Neutrophil (primary cell): Measurements from ENCODE around the gene ILDR1.

Experiments
- H3K27ac ChIP-seq: fragments of 200-600 bp; sonication (generic); 2 replicates; pipeline ENCODE4 v1.5.1; 2016; ENCODE audit warnings: mild to moderate bottlenecking, moderate library complexity
- H3K27me3 ChIP-seq: fragments of 200-600 bp; sonication (generic); 2 replicates; pipeline ENCODE4 v1.6.0; 2016; ENCODE audit warnings: mild to moderate bottlenecking
- H3K36me3 ChIP-seq: fragments of 200-600 bp; sonication (generic); 2 replicates; pipeline ENCODE4 v1.5.1; 2017
- H3K4me1 ChIP-seq, 2 experiments: fragments of 200-600 bp in 1 of 2; sonication (generic) in 1 of 2; 1 replicate in 1 of 2; 2 replicates in 1 of 2; pipeline versions ENCODE4 v1.5.1 to v1.6.1; 2013 to 2016; ENCODE audit warnings: low read depth in 1 of 2, low read length in 1 of 2, mild to moderate bottlenecking in 1 of 2, moderate library complexity in 1 of 2; ENCODE audit not compliant: control insufficient read depth in 1 of 2, insufficient read depth in 1 of 2
- H3K4me3 ChIP-seq, 2 experiments: fragments of 200-600 bp in 1 of 2; sonication (generic) in 1 of 2; 1 replicate in 1 of 2; 2 replicates in 1 of 2; pipeline ENCODE4 v1.5.1; 2013 to 2016; ENCODE audit warnings: low read depth in 1 of 2, low read length in 1 of 2, mild to moderate bottlenecking in 1 of 2, moderate library complexity in 1 of 2
- H3K9me3 ChIP-seq: fragments of 200-600 bp; sonication (generic); 2 replicates; pipeline ENCODE4 v1.5.1; 2016
- TF ChIP-seq, protein P1 (sequence below): fragments of 200-600 bp; sonication (generic); IDR thresholded peaks from 2 replicates; pipeline ENCODE4 v1.5.1; 2016; ENCODE audit warnings: antibody characterized with exemption

ILDR1 gene

DNA sequence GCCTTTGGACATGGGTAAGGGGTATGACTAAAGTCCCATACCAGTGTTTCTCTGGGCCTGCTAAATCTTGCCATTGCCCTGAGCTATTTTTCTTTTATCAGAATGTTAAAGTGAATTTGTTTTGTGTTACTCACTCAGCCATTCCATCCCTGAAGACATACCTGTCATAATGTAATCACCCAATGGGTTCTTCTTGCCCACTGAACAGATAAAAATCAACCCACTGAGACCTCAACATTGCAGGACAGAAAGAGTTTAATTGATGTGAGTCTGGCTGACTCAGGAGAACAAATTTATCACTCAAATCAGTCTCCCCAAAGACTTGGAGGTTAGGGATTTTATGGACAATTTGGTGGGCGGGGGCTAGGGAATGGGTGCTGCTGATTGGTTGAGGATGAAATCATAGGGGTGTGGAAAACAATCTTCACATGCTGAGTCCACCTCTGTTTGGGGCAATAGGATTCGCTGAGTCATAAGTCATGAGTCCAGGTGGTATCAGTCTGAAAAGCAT is 47.4 kb downstream of the ILDR1 start:
- H3K27ac ChIP-seq, result no peak overlapping the region

DNA sequence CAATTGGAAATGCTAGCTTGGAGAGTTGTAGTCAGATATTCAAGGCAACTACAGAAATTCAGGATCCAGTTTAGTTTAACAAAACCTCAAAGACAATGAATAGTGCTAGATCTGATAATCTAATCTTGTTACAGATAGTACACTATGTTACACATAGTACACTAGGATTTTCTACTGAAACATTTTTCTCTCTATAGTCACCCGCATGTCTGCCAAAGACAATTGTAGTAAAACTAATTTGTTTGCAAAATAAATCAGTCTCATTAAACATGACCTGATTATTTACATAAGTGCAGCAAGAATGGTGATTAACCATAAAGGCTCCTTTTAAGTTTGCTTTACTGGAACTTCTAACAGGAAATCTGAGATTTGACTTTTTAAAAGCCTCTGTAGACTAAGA is 52.0 kb downstream of the ILDR1 start:
- no peak overlapping the region for H3K4me3 ChIP-seq
- no peak overlapping the region for H3K27ac ChIP-seq
- H3K36me3 ChIP-seq, result no peaks in the 10 kb centered on the region
- no peaks in the 10 kb centered on the region for H3K4me1 ChIP-seq
- TF ChIP-seq, protein P1, sequence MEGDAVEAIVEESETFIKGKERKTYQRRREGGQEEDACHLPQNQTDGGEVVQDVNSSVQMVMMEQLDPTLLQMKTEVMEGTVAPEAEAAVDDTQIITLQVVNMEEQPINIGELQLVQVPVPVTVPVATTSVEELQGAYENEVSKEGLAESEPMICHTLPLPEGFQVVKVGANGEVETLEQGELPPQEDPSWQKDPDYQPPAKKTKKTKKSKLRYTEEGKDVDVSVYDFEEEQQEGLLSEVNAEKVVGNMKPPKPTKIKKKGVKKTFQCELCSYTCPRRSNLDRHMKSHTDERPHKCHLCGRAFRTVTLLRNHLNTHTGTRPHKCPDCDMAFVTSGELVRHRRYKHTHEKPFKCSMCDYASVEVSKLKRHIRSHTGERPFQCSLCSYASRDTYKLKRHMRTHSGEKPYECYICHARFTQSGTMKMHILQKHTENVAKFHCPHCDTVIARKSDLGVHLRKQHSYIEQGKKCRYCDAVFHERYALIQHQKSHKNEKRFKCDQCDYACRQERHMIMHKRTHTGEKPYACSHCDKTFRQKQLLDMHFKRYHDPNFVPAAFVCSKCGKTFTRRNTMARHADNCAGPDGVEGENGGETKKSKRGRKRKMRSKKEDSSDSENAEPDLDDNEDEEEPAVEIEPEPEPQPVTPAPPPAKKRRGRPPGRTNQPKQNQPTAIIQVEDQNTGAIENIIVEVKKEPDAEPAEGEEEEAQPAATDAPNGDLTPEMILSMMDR, result no peak
- H3K27me3 ChIP-seq, result no peaks in the 10 kb centered on the region
- no peaks in the 10 kb centered on the region for H3K9me3 ChIP-seq

More for the DNA sequence above, 47.4 kb downstream of the ILDR1 start:
- Histone ChIP-seq H3K9me3 (no peaks in the 10 kb centered on the region), H3K4me1 (no peaks in the 10 kb centered on the region), H3K36me3 (no peaks in the 10 kb centered on the region), H3K27me3 (no peaks in the 10 kb centered on the region), H3K4me3 (no peak overlapping the region)
- TF ChIP-seq, protein P1, result no peak

DNA sequence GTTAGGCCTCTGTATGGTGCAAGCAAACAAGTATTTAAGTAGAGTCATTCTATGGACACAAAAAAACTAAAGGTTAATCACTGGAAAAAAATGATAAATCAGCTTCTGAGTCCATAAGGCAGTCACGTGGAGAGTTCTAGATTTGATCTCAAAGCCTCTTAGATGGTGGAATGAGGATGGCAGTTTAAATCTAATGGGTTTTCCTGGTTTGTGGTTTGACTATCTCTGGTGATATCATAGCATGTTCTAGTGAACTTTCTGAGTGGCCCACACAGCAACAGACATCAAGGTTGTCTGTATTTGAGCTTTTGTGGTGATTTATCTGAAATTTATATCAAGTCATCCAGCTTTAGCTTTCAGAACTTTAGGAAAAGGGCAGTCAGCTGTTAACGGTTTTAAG is 52.4 kb downstream of the ILDR1 start:
- TF ChIP-seq, protein P1, result no peak
- Histone ChIP-seq H3K4me1 (no peaks in the 10 kb centered on the region), H3K27me3 (no peaks in the 10 kb centered on the region), H3K4me3 (no peak overlapping the region), H3K36me3 (no peaks in the 10 kb centered on the region), H3K9me3 (no peaks in the 10 kb centered on the region), H3K27ac (no peak overlapping the region)

DNA sequence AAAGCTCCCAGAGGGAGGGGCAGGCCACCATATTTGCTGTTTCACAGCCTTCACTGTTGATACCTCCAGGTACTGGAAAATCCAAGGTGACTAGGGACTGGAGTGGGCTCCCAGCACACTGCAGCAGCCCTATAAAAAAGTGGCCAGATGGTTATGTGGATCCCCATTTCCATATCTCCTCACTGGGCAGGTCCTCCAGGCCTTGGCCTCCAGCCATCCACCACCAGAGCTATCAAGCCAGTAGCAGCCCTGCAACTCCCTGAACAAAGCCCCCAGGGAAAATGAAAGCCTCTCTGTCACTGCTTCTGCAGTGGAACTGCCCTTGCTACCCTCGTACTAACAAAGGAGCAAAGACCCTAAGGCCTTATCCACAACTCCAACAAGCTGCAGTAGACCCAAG is 58.4 kb downstream of the ILDR1 start:
- Histone ChIP-seq H3K4me1 (no peaks in the 10 kb centered on the region), H3K36me3 (peaks cover under 1% of the 10 kb centered on the region), H3K9me3 (no peaks in the 10 kb centered on the region), H3K27me3 (no peaks in the 10 kb centered on the region), H3K4me3 (no peak overlapping the region), H3K27ac (no peak overlapping the region)
- TF ChIP-seq, protein P1, result no peak

DNA sequence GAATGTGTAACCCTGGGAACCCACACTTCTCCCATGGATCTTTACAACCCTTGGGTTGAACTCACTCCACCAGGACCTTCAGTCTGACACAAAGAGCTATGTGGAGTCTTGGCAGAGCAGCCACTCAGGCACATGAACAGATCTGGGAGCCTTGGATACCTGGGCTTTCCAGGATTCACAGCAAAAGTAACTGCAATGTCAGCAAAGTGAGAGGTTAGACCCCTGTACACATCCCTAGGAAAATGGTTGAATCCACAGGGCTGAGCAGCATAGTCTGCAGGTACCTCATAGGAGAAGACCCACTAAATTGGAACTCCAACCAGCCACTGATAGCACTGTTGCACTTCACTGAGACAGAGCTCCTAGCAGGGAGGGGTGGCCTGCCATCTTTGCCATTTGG is 59.6 kb downstream of the ILDR1 start:
- Histone ChIP-seq H3K9me3 (no peaks in the 10 kb centered on the region), H3K4me3 (no peak overlapping the region), H3K27me3 (no peaks in the 10 kb centered on the region), H3K36me3 (peaks cover 10% of the 10 kb centered on the region), H3K27ac (no peak overlapping the region), H3K4me1 (no peaks in the 10 kb centered on the region)
- TF ChIP-seq, protein P1, result no peak

DNA sequence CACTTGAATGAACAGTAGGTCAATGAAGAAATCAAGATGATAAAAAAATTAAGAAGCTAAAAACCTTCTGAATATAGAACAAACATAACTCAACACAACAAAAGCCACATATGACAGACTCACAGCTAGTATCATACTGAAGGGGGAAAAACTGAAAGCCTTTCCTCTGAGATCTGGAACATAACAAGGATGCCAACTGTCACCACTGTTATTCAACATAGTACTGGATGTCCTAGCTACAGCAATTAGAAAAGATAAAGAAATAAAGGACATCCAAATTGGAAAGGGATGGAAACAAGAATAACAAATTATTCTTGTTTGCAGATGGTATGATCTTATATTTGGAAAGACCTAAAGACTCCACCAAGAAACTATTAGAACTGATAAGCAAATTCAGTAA is 60.8 kb downstream of the ILDR1 start:
- H3K27ac ChIP-seq, result no peak overlapping the region
- TF ChIP-seq, protein P1, result no peak
- H3K4me3 ChIP-seq, result no peak overlapping the region
- H3K27me3 ChIP-seq, result no peaks in the 10 kb centered on the region
- H3K36me3 ChIP-seq, result peaks cover 14% of the 10 kb centered on the region
- H3K4me1 ChIP-seq, result no peaks in the 10 kb centered on the region
- H3K9me3 ChIP-seq, result no peaks in the 10 kb centered on the region
